GM21381 (cell line): Measurements from ENCODE around the gene MIER2.
"Not testable (repeated sequence)": the region's sequence is repeated elsewhere in the genome, so short reads cannot be mapped to it uniquely, and the experiment has no call there.

Source experiments
- ATAC-seq: cut with Tn5 transposase; IDR thresholded peaks from one replicate; pipeline ENCODE4 v1.9.1; 2021; ENCODE audit warnings: mild to moderate bottlenecking, moderate library complexity; ENCODE audit not compliant: unreplicated experiment

The MIER2 gene

GRCh38 chr19:291006-291521, 53.5 kb downstream of the MIER2 start, which contains the start of gene PLPP2:
Gene PLPP2, minus strand, starts transcription at chr19:291403. Its CDS starts 67 bp downstream, at chr19:291336.
- no peak for ATAC-seq

- ATAC-seq, result no peak
These were observed 54.1 kb downstream of the MIER2 start for GRCh38 chr19:290372-291005.

GRCh38 chr19:289651-290371, 54.8 kb downstream of the MIER2 start:
- no peak for ATAC-seq

GRCh38 chr19:288911-289310, 55.7 kb downstream of the MIER2 start:
- ATAC-seq, result no peak

- ATAC-seq, result no peak
These were observed 57.2 kb downstream of the MIER2 start for GRCh38 chr19:287381-287871.

GRCh38 chr19:283395-283794, 61.2 kb downstream of the MIER2 start:
- no peak for ATAC-seq

- ATAC-seq, result no peak
These were observed 62.1 kb downstream of the MIER2 start for GRCh38 chr19:282501-282900.

GRCh38 chr19:281992-282391, 62.6 kb downstream of the MIER2 start:
- no peak for ATAC-seq

GRCh38 chr19:281156-281853, 63.3 kb downstream of the MIER2 start:
- ATAC-seq, result no peak

- ATAC-seq, result no peak
These were observed 64.0 kb downstream of the MIER2 start for GRCh38 chr19:280541-281009.

GRCh38 chr19:279656-280055, 64.9 kb downstream of the MIER2 start:
- ATAC-seq, result no peak

- ATAC-seq, result no peak
These were observed 65.4 kb downstream of the MIER2 start for GRCh38 chr19:279231-279630.

GRCh38 chr19:277581-278165, 66.9 kb downstream of the MIER2 start:
- ATAC-seq, result no peak

GRCh38 chr19:277131-277530, 67.5 kb downstream of the MIER2 start:
- no peak for ATAC-seq

- ATAC-seq, result no peak
These were observed 68.5 kb downstream of the MIER2 start for GRCh38 chr19:275958-276646.

- ATAC-seq, result no peak
These were observed 69.6 kb downstream of the MIER2 start for GRCh38 chr19:275000-275399.

- ATAC-seq, result no peak
These were observed 71.2 kb downstream of the MIER2 start for GRCh38 chr19:273393-273792.

GRCh38 chr19:271856-272255, 72.7 kb downstream of the MIER2 start:
- no peak for ATAC-seq

GRCh38 chr19:270766-271318, 73.8 kb downstream of the MIER2 start:
- not testable (repeated sequence) for ATAC-seq

GRCh38 chr19:269241-269640, 75.4 kb downstream of the MIER2 start:
- ATAC-seq, result no peak
